ENCODE data around the gene RELN. TPM values are rescaled to one million over a fixed set of nuclear protein-coding genes. Genes with fewer than 3 reads are reported as not detected.

Gene RELN
- total and polyA plus RNA-seq, 9 of the 15 experiments (the other 6 are each of a cell fraction or from before 2014, with no cell fraction given) = 12.9 to 43.2 (median 18.1) TPM

GRCh38 chr7:103810112-103810744 is 179.2 kb downstream of the RELN start (continued):
- TF ChIP-seq PYGO2 (tag; IDR thresholded peaks at IDR 0.05) (0 out of 2 replicates have a peak, but pooled peaks have one; percentile 50), HDAC2 (IDR thresholded peaks at IDR 0.05) (peak; percentile 79), ELK1 (CRISPR knock-in tag; IDR thresholded peaks at IDR 0.05) (no peak), HCFC1 (IDR thresholded peaks at IDR 0.05; ENCODE audit: low read depth, low read length) (no peak), XRCC3 (IDR thresholded peaks at IDR 0.05) (no peak), ELF4 (CRISPR knock-in tag; IDR thresholded peaks at IDR 0.05) (no peak), DIDO1 (tag; IDR thresholded peaks at IDR 0.05; ENCODE audit: low read depth) (no peak), MECOM (CRISPR knock-in tag; IDR thresholded peaks at IDR 0.05) (peak; percentile 90), SIN3B (IDR thresholded peaks at IDR 0.05; ENCODE audit: low read depth) (no peak), FOXO4 (CRISPR knock-in tag; IDR thresholded peaks at IDR 0.05) (no peak), ZNF696 (CRISPR knock-in tag; conservative IDR thresholded peaks at IDR 0.05) (no peak), EHMT2 (IDR thresholded peaks at IDR 0.05) (peak; percentile 44; the same call in 1 of the 2 replicates), HLTF (IDR thresholded peaks at IDR 0.05) (no peak), POLR3G (IDR thresholded peaks at IDR 0.05; ENCODE audit: extremely low read depth, insufficient read length, insufficient replicate concordance) (no peak), SMAD4 (CRISPR knock-in tag; conservative IDR thresholded peaks at IDR 0.05) (peak; percentile 95), PHF21A (IDR thresholded peaks at IDR 0.05; ENCODE audit: borderline replicate concordance, low read depth) (no peak), ZMIZ1 (IDR thresholded peaks at IDR 0.05; ENCODE audit: low read depth in 2 of 2, low read length in 2 of 2) (peak in 1 of 2 experiments; percentile 91; a peak in 2 of 4 replicates), HNRNPH1 (optimal IDR thresholded peaks at IDR 0.05; ENCODE audit: low read depth, low read length) (no peak)
- TF ChIP-seq, protein P1, sequence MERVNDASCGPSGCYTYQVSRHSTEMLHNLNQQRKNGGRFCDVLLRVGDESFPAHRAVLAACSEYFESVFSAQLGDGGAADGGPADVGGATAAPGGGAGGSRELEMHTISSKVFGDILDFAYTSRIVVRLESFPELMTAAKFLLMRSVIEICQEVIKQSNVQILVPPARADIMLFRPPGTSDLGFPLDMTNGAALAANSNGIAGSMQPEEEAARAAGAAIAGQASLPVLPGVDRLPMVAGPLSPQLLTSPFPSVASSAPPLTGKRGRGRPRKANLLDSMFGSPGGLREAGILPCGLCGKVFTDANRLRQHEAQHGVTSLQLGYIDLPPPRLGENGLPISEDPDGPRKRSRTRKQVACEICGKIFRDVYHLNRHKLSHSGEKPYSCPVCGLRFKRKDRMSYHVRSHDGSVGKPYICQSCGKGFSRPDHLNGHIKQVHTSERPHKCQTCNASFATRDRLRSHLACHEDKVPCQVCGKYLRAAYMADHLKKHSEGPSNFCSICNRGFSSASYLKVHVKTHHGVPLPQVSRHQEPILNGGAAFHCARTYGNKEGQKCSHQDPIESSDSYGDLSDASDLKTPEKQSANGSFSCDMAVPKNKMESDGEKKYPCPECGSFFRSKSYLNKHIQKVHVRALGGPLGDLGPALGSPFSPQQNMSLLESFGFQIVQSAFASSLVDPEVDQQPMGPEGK (CRISPR knock-in tag; IDR thresholded peaks at IDR 0.05; ENCODE audit: borderline replicate concordance) = peak; percentile 75; the same call in 1 of the 2 replicates
- TF ChIP-seq, protein P2, sequence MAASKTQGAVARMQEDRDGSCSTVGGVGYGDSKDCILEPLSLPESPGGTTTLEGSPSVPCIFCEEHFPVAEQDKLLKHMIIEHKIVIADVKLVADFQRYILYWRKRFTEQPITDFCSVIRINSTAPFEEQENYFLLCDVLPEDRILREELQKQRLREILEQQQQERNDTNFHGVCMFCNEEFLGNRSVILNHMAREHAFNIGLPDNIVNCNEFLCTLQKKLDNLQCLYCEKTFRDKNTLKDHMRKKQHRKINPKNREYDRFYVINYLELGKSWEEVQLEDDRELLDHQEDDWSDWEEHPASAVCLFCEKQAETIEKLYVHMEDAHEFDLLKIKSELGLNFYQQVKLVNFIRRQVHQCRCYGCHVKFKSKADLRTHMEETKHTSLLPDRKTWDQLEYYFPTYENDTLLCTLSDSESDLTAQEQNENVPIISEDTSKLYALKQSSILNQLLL (CRISPR knock-in tag; IDR thresholded peaks at IDR 0.05; ENCODE audit: borderline replicate concordance) = no peak
